ENCODE measurements around the gene AUTS2.

Gene AUTS2

DNA sequence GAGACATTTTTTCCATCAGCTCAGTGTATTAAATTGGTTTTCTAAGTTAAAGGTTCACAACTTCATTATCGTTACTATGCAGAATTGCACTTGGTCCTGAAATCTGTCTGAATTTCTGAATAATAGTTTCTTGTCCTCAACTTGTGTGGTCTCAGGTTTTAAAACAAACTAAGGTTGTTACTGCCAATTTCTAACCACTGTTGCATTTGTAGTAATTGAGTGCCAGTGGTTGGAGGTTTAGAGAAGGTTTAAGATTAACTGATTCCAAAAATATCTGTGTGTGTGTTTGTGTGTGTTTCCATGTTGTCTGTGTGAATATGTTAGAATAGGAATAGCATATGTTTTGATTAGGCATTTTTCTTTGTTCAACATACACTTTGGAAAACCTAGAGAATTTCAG is 395.9 kb downstream of the AUTS2 start:
- H3K27ac ChIP-seq (ENCODE audit: insufficient read depth, low read length, poor library complexity, severe bottlenecking): no peak overlapping the region
- H3K4me3 ChIP-seq (ENCODE audit: insufficient read depth, low read depth, low read length, poor library complexity, severe bottlenecking): no peak overlapping the region
- no peaks in the 10 kb centered on the region for H3K9me3 ChIP-seq (ENCODE audit: control insufficient read depth, low read length)
- no peaks in the 10 kb centered on the region for H3K27me3 ChIP-seq (replicated peaks; ENCODE audit: control insufficient read depth, insufficient read depth, low read length, poor library complexity, severe bottlenecking)
- H3K36me3 ChIP-seq (ENCODE audit: control insufficient read depth, insufficient read depth, low read length): no peaks in the 10 kb centered on the region
- no peaks in the 10 kb centered on the region for H3K4me1 ChIP-seq (ENCODE audit: control insufficient read depth, insufficient read depth, low read length, poor library complexity, severe bottlenecking)
- DNase-seq: no peak

DNA sequence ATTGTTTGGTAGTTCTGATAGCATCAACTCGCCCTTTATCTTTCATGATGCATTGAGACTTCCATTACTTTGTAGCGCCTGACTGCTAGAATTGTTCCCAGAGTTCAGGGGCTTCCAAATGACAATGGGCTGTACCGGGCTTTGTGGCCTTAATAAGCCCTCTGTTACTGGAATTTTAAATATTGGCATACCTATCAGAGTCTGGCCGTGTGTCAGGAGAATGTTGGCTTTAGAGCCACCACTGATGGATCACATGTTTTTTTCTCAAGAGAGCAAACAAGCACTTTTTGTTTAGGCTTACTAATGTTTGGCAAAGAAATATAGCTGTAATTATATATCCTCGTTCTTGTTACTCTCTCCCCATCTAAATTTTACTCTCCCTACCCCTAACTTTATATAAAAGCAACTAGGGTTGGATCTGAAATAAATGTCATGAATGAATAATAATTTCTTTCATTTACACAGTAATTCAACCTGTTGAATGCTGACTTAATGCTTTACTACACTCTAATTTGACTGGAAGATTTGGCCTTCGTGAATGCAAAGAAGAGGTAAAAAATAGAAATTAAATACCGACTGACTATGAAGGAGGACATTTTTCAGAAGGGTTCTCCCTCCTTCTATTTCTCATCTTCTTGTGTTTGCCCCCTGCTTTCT is 396.7 kb downstream of the AUTS2 start:
- Histone ChIP-seq H3K4me3 (ENCODE audit: insufficient read depth, low read depth, low read length, poor library complexity, severe bottlenecking) (no peak overlapping the region), H3K27ac (ENCODE audit: insufficient read depth, low read length, poor library complexity, severe bottlenecking) (no peak overlapping the region), H3K9me3 (ENCODE audit: control insufficient read depth, low read length) (no peaks in the 10 kb centered on the region), H3K27me3 (replicated peaks; ENCODE audit: control insufficient read depth, insufficient read depth, low read length, poor library complexity, severe bottlenecking) (no peaks in the 10 kb centered on the region), H3K4me1 (ENCODE audit: control insufficient read depth, insufficient read depth, low read length, poor library complexity, severe bottlenecking) (no peaks in the 10 kb centered on the region), H3K36me3 (ENCODE audit: control insufficient read depth, insufficient read depth, low read length) (no peaks in the 10 kb centered on the region)
- DNase-seq: no peak

DNA sequence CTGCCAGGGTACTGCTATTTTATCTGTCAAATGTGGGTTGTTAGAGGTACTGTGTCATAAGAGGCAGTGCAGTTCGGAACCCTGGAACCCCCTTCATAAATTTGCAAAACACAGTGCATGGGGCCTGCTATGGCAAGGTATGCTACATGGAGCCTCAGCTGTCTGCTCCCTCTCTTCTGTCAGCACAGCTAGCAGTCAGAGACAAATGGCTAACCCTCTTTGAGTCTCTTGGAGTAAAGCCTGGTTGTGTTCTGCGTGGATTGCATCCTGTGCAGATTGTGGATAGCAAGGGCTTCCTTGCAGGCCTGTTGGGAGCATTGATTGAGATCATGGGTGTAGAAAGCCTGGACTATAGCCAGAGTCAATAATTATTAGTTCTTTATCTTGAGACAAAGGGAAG is 397.8 kb downstream of the AUTS2 start:
- H3K4me3 ChIP-seq (ENCODE audit: insufficient read depth, low read depth, low read length, poor library complexity, severe bottlenecking): no peak overlapping the region
- no peaks in the 10 kb centered on the region for H3K27me3 ChIP-seq (replicated peaks; ENCODE audit: control insufficient read depth, insufficient read depth, low read length, poor library complexity, severe bottlenecking)
- H3K27ac ChIP-seq (ENCODE audit: insufficient read depth, low read length, poor library complexity, severe bottlenecking): no peak overlapping the region
- DNase-seq: no peak
- H3K4me1 ChIP-seq (ENCODE audit: control insufficient read depth, insufficient read depth, low read length, poor library complexity, severe bottlenecking): no peaks in the 10 kb centered on the region
- H3K9me3 ChIP-seq (ENCODE audit: control insufficient read depth, low read length): no peaks in the 10 kb centered on the region
- no peaks in the 10 kb centered on the region for H3K36me3 ChIP-seq (ENCODE audit: control insufficient read depth, insufficient read depth, low read length)

DNA sequence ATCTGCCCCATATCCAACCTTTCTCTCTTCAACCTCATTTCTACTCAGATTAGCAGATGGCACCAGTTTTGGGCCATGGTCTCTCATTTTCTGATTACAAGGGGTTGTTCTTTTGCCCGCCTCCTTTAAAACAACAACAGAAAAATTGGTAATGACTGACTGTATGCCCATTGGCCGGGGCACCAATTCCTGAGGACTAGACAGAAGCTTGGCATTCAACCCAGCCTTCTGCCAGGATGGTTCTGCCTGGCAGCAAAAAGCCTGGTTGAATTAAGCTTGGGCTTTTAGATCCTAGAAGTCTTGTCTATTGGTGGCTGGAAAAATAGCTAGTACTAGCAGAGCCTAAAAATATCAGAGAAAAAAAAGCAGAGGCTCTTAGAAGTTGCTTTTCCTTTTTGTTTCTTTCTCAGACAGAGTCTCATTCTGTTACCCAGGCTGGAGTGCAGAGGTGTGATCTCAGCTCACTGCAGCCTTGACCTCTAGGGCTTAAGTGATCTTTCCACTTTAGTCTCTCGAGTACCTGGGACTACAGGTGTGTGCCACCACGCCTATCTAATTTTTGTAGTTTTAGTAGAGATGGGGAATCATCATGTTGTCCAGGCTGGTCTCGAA is 402.6 kb downstream of the AUTS2 start:
- no peaks in the 10 kb centered on the region for H3K4me1 ChIP-seq (ENCODE audit: control insufficient read depth, insufficient read depth, low read length, poor library complexity, severe bottlenecking)
- no peak for DNase-seq
- H3K27me3 ChIP-seq (replicated peaks; ENCODE audit: control insufficient read depth, insufficient read depth, low read length, poor library complexity, severe bottlenecking): no peaks in the 10 kb centered on the region
- no peak overlapping the region for H3K27ac ChIP-seq (ENCODE audit: insufficient read depth, low read length, poor library complexity, severe bottlenecking)
- H3K4me3 ChIP-seq (ENCODE audit: insufficient read depth, low read depth, low read length, poor library complexity, severe bottlenecking): no peak overlapping the region
- no peaks in the 10 kb centered on the region for H3K36me3 ChIP-seq (ENCODE audit: control insufficient read depth, insufficient read depth, low read length)
- H3K9me3 ChIP-seq (ENCODE audit: control insufficient read depth, low read length): no peaks in the 10 kb centered on the region

DNA sequence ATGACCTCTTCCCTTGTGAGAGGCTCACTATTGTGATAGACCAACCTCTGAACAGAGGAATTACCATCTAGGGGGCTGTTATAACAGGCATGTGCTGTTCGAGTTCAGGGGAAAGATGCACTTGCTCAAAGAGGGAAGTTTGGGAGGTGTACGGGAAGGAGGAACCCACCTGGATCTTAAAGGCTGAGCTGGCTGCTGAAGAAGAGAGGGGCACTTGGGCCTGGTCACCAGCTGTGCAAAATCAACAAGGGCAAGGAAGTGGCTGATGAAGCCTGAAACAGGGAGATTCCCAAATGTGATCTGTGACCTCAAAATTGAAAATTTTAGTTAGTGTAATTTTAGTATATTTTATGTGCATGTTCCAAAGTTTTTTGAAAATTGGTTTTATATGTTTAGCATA is 407.2 kb downstream of the AUTS2 start:
- no peaks in the 10 kb centered on the region for H3K36me3 ChIP-seq (ENCODE audit: control insufficient read depth, insufficient read depth, low read length)
- H3K9me3 ChIP-seq (ENCODE audit: control insufficient read depth, low read length): no peaks in the 10 kb centered on the region
- DNase-seq: no peak
- no peak overlapping the region for H3K4me3 ChIP-seq (ENCODE audit: insufficient read depth, low read depth, low read length, poor library complexity, severe bottlenecking)
- no peaks in the 10 kb centered on the region for H3K27me3 ChIP-seq (replicated peaks; ENCODE audit: control insufficient read depth, insufficient read depth, low read length, poor library complexity, severe bottlenecking)
- no peak overlapping the region for H3K27ac ChIP-seq (ENCODE audit: insufficient read depth, low read length, poor library complexity, severe bottlenecking)
- H3K4me1 ChIP-seq (ENCODE audit: control insufficient read depth, insufficient read depth, low read length, poor library complexity, severe bottlenecking): no peaks in the 10 kb centered on the region

DNA sequence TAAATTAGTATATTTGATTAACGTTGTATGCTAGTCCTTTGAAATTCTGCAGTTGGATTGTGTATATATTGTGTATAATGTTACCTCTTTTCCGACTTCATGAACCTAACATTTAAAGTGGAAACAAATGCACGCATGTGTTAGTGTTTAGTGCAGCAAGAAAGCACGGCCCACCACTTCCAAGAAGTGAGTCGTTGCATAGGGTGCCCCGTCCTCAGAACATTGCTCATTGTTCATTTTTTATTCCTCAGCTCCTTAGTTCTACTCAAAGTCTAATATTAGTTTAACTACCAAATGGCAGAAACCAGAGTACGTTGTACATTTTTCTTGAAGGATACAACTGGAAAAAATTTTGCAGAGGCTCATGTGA is 407.6 kb downstream of the AUTS2 start:
- no peaks in the 10 kb centered on the region for H3K4me1 ChIP-seq (ENCODE audit: control insufficient read depth, insufficient read depth, low read length, poor library complexity, severe bottlenecking)
- H3K9me3 ChIP-seq (ENCODE audit: control insufficient read depth, low read length): no peaks in the 10 kb centered on the region
- no peak overlapping the region for H3K27ac ChIP-seq (ENCODE audit: insufficient read depth, low read length, poor library complexity, severe bottlenecking)
- no peak overlapping the region for H3K4me3 ChIP-seq (ENCODE audit: insufficient read depth, low read depth, low read length, poor library complexity, severe bottlenecking)
- H3K27me3 ChIP-seq (replicated peaks; ENCODE audit: control insufficient read depth, insufficient read depth, low read length, poor library complexity, severe bottlenecking): no peaks in the 10 kb centered on the region
- no peak for DNase-seq
- H3K36me3 ChIP-seq (ENCODE audit: control insufficient read depth, insufficient read depth, low read length): no peaks in the 10 kb centered on the region

DNA sequence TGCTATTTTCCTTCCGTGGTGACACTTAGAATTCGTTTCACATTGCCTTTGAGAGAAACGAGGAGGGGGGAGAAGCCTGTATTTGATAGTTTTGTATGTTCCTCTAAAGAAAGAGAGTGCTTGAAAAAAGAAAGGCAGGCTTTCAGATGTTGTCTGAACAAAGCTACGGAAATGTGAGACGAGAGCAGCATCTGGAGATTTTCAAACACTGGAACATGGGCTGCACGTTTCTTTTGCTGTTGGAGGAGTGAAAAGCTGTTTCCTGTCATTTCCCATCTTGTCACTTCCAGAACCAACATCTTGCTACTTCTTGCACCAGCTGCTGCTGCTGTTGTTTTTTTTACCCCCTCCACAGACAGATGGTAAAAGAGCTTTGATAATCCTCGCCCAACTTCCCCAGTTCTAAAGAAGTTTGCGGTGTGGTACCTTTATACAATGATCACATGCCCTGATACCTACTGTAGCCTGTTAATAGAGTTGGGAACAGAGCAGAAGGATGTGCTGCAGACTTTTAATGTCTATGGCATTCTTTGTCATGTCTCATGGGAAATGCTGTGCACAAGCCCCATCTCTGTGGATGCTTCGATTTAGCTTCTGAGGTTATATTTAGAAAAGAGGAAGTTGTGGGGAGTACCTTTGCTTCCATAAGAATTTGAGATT is 408.1 kb downstream of the AUTS2 start:
- DNase-seq: no peak
- Histone ChIP-seq H3K4me1 (ENCODE audit: control insufficient read depth, insufficient read depth, low read length, poor library complexity, severe bottlenecking) (no peaks in the 10 kb centered on the region), H3K27me3 (replicated peaks; ENCODE audit: control insufficient read depth, insufficient read depth, low read length, poor library complexity, severe bottlenecking) (no peaks in the 10 kb centered on the region), H3K9me3 (ENCODE audit: control insufficient read depth, low read length) (no peaks in the 10 kb centered on the region), H3K36me3 (ENCODE audit: control insufficient read depth, insufficient read depth, low read length) (no peaks in the 10 kb centered on the region), H3K4me3 (ENCODE audit: insufficient read depth, low read depth, low read length, poor library complexity, severe bottlenecking) (no peak overlapping the region), H3K27ac (ENCODE audit: insufficient read depth, low read length, poor library complexity, severe bottlenecking) (no peak overlapping the region)

DNA sequence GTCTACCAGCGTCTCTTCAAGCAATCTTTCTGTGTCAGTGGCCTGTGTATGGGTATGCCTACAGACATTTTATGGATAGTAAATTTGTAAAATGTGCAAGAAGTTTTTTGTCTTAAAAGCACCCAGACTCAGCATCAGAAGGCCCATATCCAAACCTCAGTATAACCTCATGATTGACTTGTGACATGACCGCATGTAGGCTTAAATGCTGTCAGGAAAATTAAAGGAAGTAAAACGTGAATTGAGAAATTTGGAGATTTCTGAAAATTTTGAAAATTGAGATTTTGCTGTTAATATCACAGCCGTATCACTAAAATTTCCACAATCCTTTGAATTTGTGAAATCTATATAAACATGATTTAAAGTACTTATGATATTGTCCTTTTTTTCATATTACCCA is 410.2 kb downstream of the AUTS2 start:
- no peaks in the 10 kb centered on the region for H3K27me3 ChIP-seq (replicated peaks; ENCODE audit: control insufficient read depth, insufficient read depth, low read length, poor library complexity, severe bottlenecking)
- no peaks in the 10 kb centered on the region for H3K9me3 ChIP-seq (ENCODE audit: control insufficient read depth, low read length)
- no peak overlapping the region for H3K4me3 ChIP-seq (ENCODE audit: insufficient read depth, low read depth, low read length, poor library complexity, severe bottlenecking)
- DNase-seq: no peak
- no peaks in the 10 kb centered on the region for H3K4me1 ChIP-seq (ENCODE audit: control insufficient read depth, insufficient read depth, low read length, poor library complexity, severe bottlenecking)
- no peaks in the 10 kb centered on the region for H3K36me3 ChIP-seq (ENCODE audit: control insufficient read depth, insufficient read depth, low read length)
- H3K27ac ChIP-seq (ENCODE audit: insufficient read depth, low read length, poor library complexity, severe bottlenecking): no peak overlapping the region

DNA sequence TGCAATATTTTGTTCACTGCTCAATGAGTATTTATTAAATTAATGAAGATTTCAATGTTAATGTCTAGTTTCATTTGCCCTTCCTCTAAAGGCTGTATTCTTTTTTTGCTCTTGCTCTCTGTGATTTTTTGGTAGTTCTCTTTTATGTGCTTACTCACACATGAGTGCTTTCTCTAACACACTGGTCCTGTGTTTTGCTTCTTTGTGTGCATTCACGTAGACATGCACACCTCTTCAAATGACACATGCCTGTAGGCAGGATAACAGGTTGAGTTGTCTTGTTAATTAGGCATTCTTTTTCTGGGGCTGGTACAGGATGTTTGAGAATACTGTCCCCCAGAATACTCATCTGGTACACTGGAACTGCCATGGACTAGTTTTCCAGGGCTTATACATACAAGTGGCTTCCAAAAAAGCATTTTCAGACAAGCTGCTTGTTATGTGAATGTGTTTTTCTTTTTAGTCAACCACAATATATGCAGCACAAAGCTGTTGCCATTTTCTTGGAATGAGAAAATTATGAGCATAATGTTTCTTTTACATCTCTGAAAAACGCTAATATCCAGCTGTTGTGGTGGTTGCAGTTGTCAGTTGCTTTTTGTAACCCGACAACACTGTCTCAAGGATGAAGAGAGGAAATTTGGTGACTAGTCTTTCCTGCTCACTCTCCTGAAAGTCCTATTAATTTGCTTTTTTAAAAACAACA is 416.4 kb downstream of the AUTS2 start:
- no peaks in the 10 kb centered on the region for H3K36me3 ChIP-seq (ENCODE audit: control insufficient read depth, insufficient read depth, low read length)
- DNase-seq: no peak
- no peaks in the 10 kb centered on the region for H3K27me3 ChIP-seq (replicated peaks; ENCODE audit: control insufficient read depth, insufficient read depth, low read length, poor library complexity, severe bottlenecking)
- no peak overlapping the region for H3K4me3 ChIP-seq (ENCODE audit: insufficient read depth, low read depth, low read length, poor library complexity, severe bottlenecking)
- no peaks in the 10 kb centered on the region for H3K9me3 ChIP-seq (ENCODE audit: control insufficient read depth, low read length)
- H3K4me1 ChIP-seq (ENCODE audit: control insufficient read depth, insufficient read depth, low read length, poor library complexity, severe bottlenecking): no peaks in the 10 kb centered on the region
- H3K27ac ChIP-seq (ENCODE audit: insufficient read depth, low read length, poor library complexity, severe bottlenecking): no peak overlapping the region

DNA sequence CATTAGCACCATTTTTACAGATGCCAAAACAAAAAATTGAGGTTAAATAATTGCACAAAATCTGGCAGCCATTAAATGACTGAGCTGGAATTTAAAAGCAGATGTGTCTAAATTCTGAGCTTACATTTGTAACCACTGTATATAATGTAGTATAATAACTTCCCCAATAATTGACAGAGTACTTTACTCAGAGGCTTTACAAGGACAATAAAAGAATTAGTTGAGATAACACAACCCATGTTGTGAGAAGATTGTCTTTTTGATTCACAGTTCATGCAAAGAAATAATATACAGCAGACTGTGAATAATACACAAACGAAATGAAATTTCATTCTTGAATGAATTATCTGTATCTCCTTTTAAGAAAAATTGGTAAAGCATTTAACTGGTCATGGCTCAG is 417.1 kb downstream of the AUTS2 start:
- Histone ChIP-seq H3K4me3 (ENCODE audit: insufficient read depth, low read depth, low read length, poor library complexity, severe bottlenecking) (no peak overlapping the region), H3K36me3 (ENCODE audit: control insufficient read depth, insufficient read depth, low read length) (no peaks in the 10 kb centered on the region), H3K27me3 (replicated peaks; ENCODE audit: control insufficient read depth, insufficient read depth, low read length, poor library complexity, severe bottlenecking) (no peaks in the 10 kb centered on the region), H3K27ac (ENCODE audit: insufficient read depth, low read length, poor library complexity, severe bottlenecking) (no peak overlapping the region), H3K9me3 (ENCODE audit: control insufficient read depth, low read length) (no peaks in the 10 kb centered on the region), H3K4me1 (ENCODE audit: control insufficient read depth, insufficient read depth, low read length, poor library complexity, severe bottlenecking) (no peaks in the 10 kb centered on the region)
- DNase-seq: no peak
